GM19324 (cell line): ENCODE data around the gene LGI1.

Experiments used
- ATAC-seq: cut with Tn5 transposase; IDR thresholded peaks from one replicate; pipeline ENCODE4 v1.9.1; 2021; ENCODE audit warnings: mild to moderate bottlenecking, moderate library complexity; ENCODE audit not compliant: unreplicated experiment, low FRiP score

LGI1 gene

GRCh38 chr10:93757801-93758507 lies at the start of gene LGI1:
Gene LGI1, plus strand, starts transcription at chr10:93757936. Its CDS starts 209 bp downstream, at chr10:93758145.
- no peak for ATAC-seq

- no peak for ATAC-seq
Measured at GRCh38 chr10:93710333-93710909, 47.3 kb upstream of the LGI1 start.

GRCh38 chr10:93711891-93712290 lies 45.8 kb upstream of the LGI1 start:
- no peak for ATAC-seq

GRCh38 chr10:93712593-93712992 lies 45.1 kb upstream of the LGI1 start:
- no peak for ATAC-seq

- ATAC-seq, result peak; percentile 75
Measured at GRCh38 chr10:93715345-93715744, 42.4 kb upstream of the LGI1 start.

GRCh38 chr10:93716766-93717165 lies 41.0 kb upstream of the LGI1 start:
- ATAC-seq, result no peak

- ATAC-seq, result peak; percentile 51
Measured at GRCh38 chr10:93718937-93719725, 38.6 kb upstream of the LGI1 start.

GRCh38 chr10:93719901-93720300 lies 37.8 kb upstream of the LGI1 start:
- ATAC-seq, result no peak

- ATAC-seq, result no peak
Measured at GRCh38 chr10:93722550-93722949, 35.2 kb upstream of the LGI1 start.

- no peak for ATAC-seq
Measured at GRCh38 chr10:93723153-93723552, 34.6 kb upstream of the LGI1 start.

- ATAC-seq, result no peak
Measured at GRCh38 chr10:93726024-93726423, 31.7 kb upstream of the LGI1 start.

GRCh38 chr10:93741367-93741766 lies 16.4 kb upstream of the LGI1 start:
- ATAC-seq, result no peak

- peak; percentile 54 for ATAC-seq
Measured at GRCh38 chr10:93742633-93743349, 14.9 kb upstream of the LGI1 start.

GRCh38 chr10:93745408-93746065 lies 12.2 kb upstream of the LGI1 start:
- ATAC-seq, result no peak

GRCh38 chr10:93746844-93747284 lies 10.9 kb upstream of the LGI1 start:
- ATAC-seq, result no peak

GRCh38 chr10:93749218-93749799 lies 8.4 kb upstream of the LGI1 start:
- ATAC-seq, result no peak

- no peak for ATAC-seq
Measured at GRCh38 chr10:93751124-93751523, 6.6 kb upstream of the LGI1 start.

GRCh38 chr10:93751832-93752231 lies 5.9 kb upstream of the LGI1 start:
- no peak for ATAC-seq

GRCh38 chr10:93752761-93753160 lies 5.0 kb upstream of the LGI1 start:
- ATAC-seq, result no peak
